NB4 (cell line): Measurements from ENCODE around the gene SCFD2.

Experiments used
- MYC ChIP-seq: IDR thresholded peaks from 2 replicates; pipeline ENCODE4 v1.6.1; 2011; ENCODE audit warnings: low read depth, low read length
- POLR2A ChIP-seq: IDR thresholded peaks from 2 replicates; pipeline ENCODE4 v1.6.1; 2011; ENCODE audit warnings: mild to moderate bottlenecking; ENCODE audit not compliant: insufficient read length; ENCODE audit errors: extremely low read depth
- TF ChIP-seq, protein P1 (sequence below): IDR thresholded peaks from one replicate; pipeline ENCODE4 v1.5.1; 2012; ENCODE audit warnings: low read depth, low read length
- TF ChIP-seq, protein P2 (sequence below): IDR thresholded peaks from 2 replicates; pipeline ENCODE4 v1.6.1; 2011; ENCODE audit warnings: low read depth, low read length

DNA sequence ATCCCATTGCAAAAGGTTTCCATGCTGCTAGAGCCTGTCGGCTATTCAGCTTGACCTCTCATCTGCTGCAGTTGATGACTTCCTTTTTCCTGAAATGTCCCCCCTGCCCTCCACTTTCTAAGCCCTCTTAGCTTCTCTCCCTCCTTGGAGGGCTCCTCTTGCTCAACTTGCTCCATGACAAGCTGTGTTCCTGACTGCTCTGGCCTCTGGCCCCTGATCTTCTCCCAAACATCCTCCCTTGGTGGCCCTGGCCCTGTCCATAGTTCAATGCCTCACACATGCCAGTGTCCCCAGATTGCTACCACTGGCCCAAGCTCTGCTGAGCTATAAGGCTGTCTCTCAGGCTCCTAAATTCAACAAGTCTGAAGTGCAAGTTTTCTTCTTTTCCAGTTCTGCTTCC lies 474.1 kb downstream of the SCFD2 start:
- TF ChIP-seq, protein P1, sequence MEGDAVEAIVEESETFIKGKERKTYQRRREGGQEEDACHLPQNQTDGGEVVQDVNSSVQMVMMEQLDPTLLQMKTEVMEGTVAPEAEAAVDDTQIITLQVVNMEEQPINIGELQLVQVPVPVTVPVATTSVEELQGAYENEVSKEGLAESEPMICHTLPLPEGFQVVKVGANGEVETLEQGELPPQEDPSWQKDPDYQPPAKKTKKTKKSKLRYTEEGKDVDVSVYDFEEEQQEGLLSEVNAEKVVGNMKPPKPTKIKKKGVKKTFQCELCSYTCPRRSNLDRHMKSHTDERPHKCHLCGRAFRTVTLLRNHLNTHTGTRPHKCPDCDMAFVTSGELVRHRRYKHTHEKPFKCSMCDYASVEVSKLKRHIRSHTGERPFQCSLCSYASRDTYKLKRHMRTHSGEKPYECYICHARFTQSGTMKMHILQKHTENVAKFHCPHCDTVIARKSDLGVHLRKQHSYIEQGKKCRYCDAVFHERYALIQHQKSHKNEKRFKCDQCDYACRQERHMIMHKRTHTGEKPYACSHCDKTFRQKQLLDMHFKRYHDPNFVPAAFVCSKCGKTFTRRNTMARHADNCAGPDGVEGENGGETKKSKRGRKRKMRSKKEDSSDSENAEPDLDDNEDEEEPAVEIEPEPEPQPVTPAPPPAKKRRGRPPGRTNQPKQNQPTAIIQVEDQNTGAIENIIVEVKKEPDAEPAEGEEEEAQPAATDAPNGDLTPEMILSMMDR: no peak
- TF ChIP-seq POLR2A (no peak), MYC (no peak)
- TF ChIP-seq, protein P2, sequence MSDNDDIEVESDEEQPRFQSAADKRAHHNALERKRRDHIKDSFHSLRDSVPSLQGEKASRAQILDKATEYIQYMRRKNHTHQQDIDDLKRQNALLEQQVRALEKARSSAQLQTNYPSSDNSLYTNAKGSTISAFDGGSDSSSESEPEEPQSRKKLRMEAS: no peak
